Measurements from ENCODE around the gene CFAP119.

DNA sequence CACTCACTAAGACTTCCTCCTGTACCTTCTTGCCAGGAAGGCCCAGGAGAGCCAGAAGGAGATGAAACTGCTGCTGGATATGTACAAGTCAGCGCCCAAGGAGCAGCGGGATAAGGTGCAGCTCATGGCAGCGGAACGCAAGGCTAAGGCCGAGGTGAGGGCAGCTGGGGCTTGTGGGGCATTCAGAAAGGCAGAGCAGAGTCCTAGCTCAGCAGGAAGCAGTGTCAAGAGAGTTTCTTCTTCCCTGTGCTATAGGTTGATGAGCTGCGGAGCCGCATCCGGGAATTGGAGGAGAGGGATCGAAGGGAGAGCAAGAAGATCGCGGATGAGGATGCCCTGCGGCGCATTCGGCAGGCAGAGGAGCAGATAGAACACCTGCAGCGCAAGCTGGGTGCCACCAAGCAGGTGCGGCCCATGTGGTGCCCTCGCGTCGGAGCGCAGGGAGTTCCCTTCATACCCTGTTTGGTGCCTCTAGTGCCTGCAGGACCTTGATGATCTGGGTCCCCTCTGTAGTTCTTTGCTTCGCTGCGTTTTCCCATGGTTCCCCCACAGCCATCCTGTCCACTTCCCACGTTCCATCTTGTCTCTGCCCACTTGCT, 6.8 kb upstream of the CFAP119 start:
- TF ChIP-seq POLR2A (IDR thresholded peaks at IDR 0.05; ENCODE audit: control extremely low read depth in 1 of 2, low read depth in 2 of 2, low read length in 2 of 2): no peak
- TF ChIP-seq CBX8 (IDR thresholded peaks at IDR 0.05; ENCODE audit: borderline replicate concordance, low read depth, low read length): no peak
- no peak for TF ChIP-seq MAX (IDR thresholded peaks at IDR 0.05)

Measured in H1 (cell line).